Stimulated activated CD4-positive, alpha-beta T cell treated with anti-CD3 and anti-CD28 coated beads, Interleukin-1b, Interleukin-23, amount 100 ng/mL, for 1 hour (primary cell): ENCODE data around the gene GGCX.

Source experiments
- DNase-seq, 2 donors: peaks; one replicate each; pipeline ENCODE4 v3.0.0-alpha.2; 2020; ENCODE audit warnings: low read depth in 2 of 2

GGCX gene

DNA sequence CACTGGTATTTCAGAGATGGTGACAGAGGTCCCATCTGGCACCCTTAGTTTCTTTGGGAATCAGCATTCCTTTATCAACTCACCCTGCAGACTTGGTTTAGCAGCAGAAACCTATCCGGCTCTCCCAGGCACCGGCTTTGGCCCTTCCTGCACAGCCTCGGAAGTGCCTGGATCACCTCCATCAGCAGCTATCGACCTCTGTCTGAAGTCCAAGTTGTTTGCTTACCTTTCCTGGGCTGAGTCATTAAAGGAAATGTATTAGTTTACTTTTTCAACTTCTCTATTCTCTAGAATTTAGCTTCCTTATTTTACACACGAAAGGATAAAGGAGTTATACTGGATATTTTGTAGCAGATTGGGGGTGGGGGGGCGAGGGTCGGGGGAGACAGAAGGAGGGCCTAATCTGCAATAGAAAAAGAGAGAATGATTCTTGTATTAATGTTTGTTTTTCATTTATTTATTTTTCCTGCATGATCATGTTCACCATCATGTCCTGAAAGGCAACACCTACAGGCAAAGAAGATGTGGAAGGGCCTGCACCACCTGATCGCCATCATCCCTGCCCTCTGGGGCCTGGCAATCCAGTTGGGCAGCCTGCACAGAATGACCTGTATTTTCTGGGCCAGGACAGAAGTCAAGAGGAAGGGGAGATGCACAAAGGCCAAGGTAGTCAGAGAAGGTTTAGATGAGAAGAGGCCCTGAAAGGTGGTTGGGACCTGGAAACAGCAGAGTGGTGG is 44.5 kb downstream of the GGCX start:
- DNase-seq, result no peak

GRCh38 chr2:85514323-85514722 is 47.0 kb downstream of the GGCX start:
- DNase-seq, result no peak

- no peak for DNase-seq
Measured at GRCh38 chr2:85511008-85511811, 50.1 kb downstream of the GGCX start.

DNA sequence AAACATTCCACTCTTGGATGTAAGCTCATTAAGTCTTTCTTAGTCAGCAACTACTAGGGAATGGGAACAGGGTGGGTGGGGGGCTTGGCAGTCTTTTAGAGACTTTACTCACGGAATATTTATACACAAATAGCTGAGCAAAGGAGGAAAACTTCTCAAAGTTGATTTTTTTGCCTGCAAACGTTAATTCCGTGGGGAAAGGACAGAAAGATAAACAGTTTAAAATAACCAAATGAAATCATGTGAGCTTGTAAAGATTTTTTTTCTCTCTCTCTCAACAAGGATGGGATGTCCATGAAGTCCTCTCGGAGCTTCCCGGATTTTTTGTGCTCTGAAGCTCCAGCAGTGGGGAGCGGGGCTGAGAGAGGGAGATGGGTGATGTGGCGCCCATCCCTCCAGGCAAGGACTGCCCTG is 54.5 kb downstream of the GGCX start:
- DNase-seq, result no peak

DNA sequence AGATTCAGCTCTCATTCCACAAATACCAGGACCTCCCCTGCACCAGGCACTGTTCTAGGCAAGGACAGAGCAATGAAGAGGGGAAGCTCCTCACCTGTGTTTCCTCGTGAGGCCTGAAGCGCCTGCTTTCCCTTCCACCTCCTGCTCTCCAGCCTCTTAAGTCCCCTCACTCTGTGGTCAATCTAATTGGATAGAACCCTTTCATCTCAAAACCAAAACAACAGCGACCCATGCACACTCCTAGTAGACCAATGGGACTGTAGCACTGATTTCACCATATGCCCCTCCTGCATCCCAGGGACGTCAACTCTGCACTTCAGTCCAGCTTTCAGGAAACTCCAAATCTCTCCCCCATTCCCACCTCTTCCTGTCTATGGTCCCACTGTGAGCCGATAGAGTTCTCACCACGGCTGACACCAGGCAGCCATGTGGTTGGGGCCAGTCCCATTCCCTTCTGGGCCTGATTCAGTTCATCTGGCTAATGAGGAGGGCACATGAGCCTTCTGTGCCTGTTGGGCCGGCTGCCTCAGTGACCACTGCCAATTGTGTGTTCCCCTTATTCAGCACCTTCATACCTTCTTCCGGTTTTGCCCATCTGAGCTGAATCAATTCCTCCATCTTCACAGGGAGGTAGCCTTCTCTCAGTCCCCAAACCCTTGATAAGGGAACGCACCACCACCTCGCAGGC is 55.6 kb downstream of the GGCX start:
- DNase-seq, result no peak

DNA sequence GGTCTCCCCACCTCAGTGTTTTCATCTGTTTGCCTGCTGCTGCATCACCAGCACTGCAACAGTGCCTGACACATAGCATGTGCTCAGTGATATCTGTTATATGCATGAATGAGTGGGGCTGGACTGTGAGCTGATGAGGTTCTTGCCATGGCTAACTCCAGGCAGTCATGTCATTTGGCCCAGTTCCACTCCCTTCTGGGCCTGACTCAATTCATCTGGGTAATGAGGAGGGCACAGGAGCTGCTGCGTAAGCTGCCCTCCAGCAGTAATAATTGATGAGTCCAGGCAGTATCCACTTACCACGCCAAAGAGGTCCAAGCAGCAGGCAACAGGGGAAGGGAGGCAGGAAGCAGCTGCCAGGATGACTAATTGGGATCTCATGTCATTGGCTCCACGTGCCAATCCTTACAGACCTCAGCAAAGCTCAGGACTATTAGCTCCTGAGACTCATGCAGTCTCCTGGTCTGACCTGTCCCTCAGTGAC is 56.5 kb downstream of the GGCX start:
- no peak for DNase-seq

- DNase-seq, result no peak
Measured at GRCh38 chr2:85503851-85504777, 57.2 kb downstream of the GGCX start.

GRCh38 chr2:85503168-85503850 is 58.0 kb downstream of the GGCX start:
- no peak for DNase-seq

DNA sequence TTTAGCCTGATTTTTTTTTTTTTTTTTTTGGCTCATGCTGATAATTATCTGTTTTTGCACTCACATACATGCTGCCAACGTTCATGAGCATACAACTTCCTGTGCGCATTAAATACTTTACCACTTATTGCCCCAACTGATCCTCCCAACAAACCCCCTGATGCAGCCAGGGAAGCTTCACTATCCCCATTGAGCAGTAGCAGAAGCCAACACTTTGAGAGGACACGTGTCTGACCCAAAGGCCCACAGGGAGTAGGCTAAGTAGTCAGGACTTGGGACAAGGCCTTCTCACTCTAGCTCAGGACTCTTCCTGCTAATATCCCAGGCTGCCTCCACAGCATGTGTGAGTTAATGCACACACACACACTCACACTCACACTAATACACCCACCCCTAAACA is 58.6 kb downstream of the GGCX start:
- no peak for DNase-seq

- DNase-seq, result no peak
Measured at GRCh38 chr2:85501248-85501647, 60.0 kb downstream of the GGCX start.

DNA sequence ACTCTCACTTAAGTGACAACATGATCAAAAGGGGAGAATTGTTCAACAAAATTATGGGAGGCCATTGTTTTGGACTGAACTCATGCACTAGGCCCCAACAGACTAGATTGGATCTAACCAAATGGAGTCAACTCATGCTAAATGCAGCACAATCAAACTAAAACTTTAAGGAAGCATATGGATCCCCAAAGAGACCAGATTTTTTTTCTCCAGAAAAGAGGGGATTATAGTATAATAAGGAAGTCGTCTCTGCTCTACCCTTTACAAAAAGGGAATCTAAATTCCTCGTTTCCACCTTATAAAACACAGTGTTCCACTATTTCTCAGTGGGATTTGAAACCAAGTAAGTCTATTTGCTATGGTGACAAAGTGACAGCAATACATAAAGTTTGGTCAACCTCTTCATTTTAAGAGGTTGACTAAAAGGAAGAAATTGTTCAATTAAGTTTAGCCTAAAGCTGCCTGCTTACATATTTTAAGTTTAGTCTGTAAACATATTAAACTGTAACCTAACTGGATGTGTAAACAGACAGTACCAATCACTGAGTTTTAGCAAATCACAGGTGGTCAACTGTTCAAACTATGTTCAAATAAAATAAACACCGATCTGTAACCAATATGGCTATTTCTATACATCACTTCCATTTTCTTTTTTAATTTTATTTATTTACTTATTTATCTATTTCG is 63.2 kb downstream of the GGCX start:
- DNase-seq, result no peak

GRCh38 chr2:85496436-85496835 is 64.9 kb downstream of the GGCX start:
- DNase-seq, result no peak
